Type B pancreatic cell (in vitro differentiated cells): ENCODE results near the gene SNX32. TPM values are rescaled to one million over a fixed set of nuclear protein-coding genes. Genes with fewer than 3 reads are reported as not detected.

Experiments used
- DNase-seq: peaks from one replicate; pipeline ENCODE4 v3.0.0; 2021; ENCODE audit warnings: mixed read lengths; ENCODE audit not compliant: unreplicated experiment; ENCODE audit errors: extremely low spot score
- H3K27ac Mint-ChIP-seq: 2 replicates; pipeline ENCODE4 v1.8.0; 2021; ENCODE audit warnings: mild to moderate bottlenecking, mixed read lengths
- H3K27me3 Mint-ChIP-seq: 2 replicates; pipeline ENCODE4 v1.8.0; 2021; ENCODE audit warnings: mixed read lengths
- H3K36me3 Mint-ChIP-seq: 2 replicates; pipeline ENCODE4 v1.8.0; 2021; ENCODE audit warnings: mixed read lengths
- H3K4me1 Mint-ChIP-seq: one replicate; pipeline ENCODE4 v1.8.0; 2021; ENCODE audit warnings: mixed read lengths; ENCODE audit not compliant: unreplicated experiment
- H3K4me3 Mint-ChIP-seq: 2 replicates; pipeline ENCODE4 v1.8.0; 2021; ENCODE audit warnings: mild to moderate bottlenecking, mixed read lengths
- H3K9me3 Mint-ChIP-seq: 2 replicates; pipeline ENCODE4 v1.8.0; 2021; ENCODE audit warnings: mixed read lengths
- CTCF ChIP-seq: fragments of 200-600 bp; sonication (generic); conservative IDR thresholded peaks from 2 replicates; pipeline ENCODE4 v1.5.0; 2021; ENCODE audit warnings: antibody characterized with exemption, mild to moderate bottlenecking
- total RNA-seq: library from RNA; stranded (reverse); gene quantifications from 2 replicates; pipeline ENCODE4 v1.2.1, GENCODE V29; 2021; ENCODE audit warnings: low replicate concordance

The SNX32 gene
- total RNA-seq, 1 donor from 2014 or later = 4.2 TPM

GRCh38 chr11:65787649-65788622 is 45.8 kb upstream of the SNX32 start:
- Mint-ChIP-seq H3K4me1 (peaks cover 19% of the 10 kb centered on the region), H3K36me3 (no peaks in the 10 kb centered on the region), H3K9me3 (no peaks in the 10 kb centered on the region), H3K27ac (peak overlapping the region; percentile 84), H3K4me3 (peak overlapping the region; percentile 91), H3K27me3 (peaks cover 62% of the 10 kb centered on the region)
- no peak for TF ChIP-seq CTCF
- DNase-seq = no peak

DNA sequence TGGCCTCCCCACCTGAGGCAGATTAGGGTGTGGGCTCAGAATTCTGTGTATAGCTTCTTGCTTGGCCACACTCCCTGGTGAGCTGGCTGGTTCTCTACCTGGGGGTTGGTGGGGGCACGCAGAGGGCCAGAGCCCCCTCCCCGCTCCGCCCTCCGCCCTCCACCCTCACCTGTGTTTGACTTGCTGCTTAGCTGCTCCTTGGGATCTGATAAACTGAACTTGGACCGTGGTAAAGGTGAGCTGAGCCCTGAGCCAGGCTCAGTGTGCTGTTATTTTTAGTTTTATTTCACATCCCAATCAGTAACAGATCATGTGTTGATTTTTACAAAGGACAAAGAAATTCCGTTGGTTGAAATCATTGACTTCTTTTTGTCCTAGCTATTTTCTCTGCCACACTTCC is 44.9 kb upstream of the SNX32 start:
- H3K27me3 Mint-ChIP-seq = peaks cover 56% of the 10 kb centered on the region
- H3K4me1 Mint-ChIP-seq = peaks cover 20% of the 10 kb centered on the region
- DNase-seq = no peak
- no peak for TF ChIP-seq CTCF
- H3K9me3 Mint-ChIP-seq = no peaks in the 10 kb centered on the region
- H3K4me3 Mint-ChIP-seq = peak overlapping the region; percentile 91
- no peaks in the 10 kb centered on the region for H3K36me3 Mint-ChIP-seq
- peak overlapping the region; percentile 76 for H3K27ac Mint-ChIP-seq

DNA sequence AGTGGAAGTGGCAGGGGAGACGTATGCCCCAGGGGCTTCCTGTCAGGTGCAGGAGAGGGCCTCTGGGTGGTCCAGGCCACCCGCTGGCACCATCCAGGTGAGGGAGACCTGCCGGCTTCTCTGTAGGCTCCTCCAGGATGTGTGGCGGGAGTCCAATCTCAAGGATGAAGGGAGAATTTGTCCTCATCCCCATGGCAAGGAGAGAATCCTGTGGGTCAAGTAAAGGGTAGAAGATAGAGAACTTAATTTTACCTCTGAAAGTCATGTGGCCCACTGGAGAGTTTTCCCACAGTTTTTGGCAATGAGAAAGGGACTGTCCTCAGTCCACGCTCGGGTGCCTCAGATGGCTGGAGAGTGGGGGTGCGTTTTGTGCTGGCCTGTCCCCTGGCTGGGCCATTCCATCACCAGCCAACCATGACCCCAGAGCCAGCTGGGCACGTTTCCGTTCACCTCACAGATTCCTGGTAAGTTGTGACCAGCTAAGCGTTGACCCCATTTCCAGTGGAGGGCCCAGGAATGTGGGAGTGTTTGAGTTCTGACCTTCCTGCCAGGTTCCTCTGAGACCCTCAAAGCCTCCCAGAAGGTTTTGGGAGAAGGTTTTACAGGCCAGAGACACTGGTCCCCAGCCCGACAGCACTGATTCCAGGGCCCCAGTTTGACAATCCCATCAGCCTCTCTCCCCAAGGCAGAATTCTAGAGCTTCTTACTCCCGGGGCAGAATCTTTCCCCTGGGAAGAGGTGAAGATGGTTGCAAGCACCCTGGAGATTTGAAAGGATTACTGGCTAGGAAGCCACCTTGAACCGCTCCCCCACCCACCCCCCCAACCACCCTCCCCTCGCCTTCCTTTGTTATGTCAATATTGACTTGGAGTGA is 44.3 kb upstream of the SNX32 start:
- no peaks in the 10 kb centered on the region for H3K36me3 Mint-ChIP-seq
- peaks cover 50% of the 10 kb centered on the region for H3K27me3 Mint-ChIP-seq
- H3K9me3 Mint-ChIP-seq = no peaks in the 10 kb centered on the region
- TF ChIP-seq CTCF = no peak
- H3K4me3 Mint-ChIP-seq = peak overlapping the region; percentile 91
- H3K27ac Mint-ChIP-seq = peak overlapping the region; percentile 76
- no peak for DNase-seq
- peaks cover 20% of the 10 kb centered on the region for H3K4me1 Mint-ChIP-seq

DNA sequence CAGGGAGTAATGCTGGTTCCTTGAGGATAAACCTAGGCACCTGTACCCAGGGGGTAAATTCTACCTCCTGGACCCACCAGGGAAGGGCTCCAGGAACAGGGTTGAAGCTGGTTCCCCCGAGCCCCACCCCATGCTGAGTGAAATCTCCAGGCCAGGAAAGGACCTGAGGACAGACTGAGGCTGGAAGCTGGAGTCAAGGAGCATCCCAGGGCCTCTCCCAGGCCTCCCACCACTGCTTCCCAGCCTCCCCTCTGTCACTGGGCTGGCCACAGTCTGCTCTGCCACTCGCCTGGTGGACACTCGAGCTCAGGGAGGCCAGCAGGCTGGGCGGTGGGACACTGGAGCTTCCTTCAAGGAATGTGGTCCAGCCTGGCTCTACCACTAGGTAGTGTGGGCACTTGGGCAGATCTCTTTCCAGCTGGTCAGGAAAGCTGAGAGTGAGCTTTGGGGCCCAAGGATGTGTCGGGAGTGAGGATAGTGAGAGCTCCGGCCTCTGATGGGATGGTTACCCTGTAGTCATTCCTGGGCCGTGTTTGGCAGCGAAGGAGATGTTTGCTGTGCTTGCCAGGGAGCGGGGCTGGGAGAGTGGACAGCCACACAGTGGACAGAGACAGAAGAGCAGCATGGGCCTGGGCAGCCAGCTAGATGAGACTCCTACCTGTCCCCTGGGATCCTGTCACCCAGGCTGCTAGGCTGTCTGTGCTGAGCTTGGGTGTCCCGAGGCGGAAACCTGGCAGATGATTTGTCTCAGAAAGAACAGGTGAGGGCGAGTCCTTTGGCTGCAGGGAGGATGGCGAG is 43.5 kb upstream of the SNX32 start:
- peaks cover 42% of the 10 kb centered on the region for H3K27me3 Mint-ChIP-seq
- DNase-seq = no peak
- peaks cover 17% of the 10 kb centered on the region for H3K4me1 Mint-ChIP-seq
- H3K4me3 Mint-ChIP-seq = peak overlapping the region; percentile 75
- H3K27ac Mint-ChIP-seq = peak overlapping the region; percentile 60
- no peak for TF ChIP-seq CTCF
- H3K9me3 Mint-ChIP-seq = no peaks in the 10 kb centered on the region
- no peaks in the 10 kb centered on the region for H3K36me3 Mint-ChIP-seq
